KG1 (cell line): ENCODE measurements around the gene ADAMTSL2.

Experiments
- DNase-seq: peaks from one replicate; lab custom pipeline; 2025; lab: John Stamatoyannopoulos, UW

Gene ADAMTSL2

DNA sequence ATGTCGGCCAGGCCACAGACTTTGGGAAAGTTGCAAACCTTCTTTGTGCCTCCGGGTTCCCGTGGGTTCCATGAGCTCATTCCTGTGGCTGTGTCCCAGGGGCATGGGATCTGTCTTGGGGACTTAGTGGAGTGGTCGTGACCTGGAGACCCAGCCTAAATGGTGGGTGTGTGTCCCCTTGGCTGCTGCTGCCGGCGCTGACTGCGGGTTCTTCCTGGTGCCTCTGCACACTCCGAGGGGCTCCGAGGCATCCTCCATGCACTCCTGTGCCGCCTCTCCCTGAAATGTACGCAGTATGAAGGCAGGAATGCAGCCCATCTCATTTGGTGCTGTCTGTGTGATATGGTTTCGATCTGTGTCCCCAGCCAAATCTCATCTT, 34.6 kb upstream of the ADAMTSL2 start:
- no peak for DNase-seq

DNA sequence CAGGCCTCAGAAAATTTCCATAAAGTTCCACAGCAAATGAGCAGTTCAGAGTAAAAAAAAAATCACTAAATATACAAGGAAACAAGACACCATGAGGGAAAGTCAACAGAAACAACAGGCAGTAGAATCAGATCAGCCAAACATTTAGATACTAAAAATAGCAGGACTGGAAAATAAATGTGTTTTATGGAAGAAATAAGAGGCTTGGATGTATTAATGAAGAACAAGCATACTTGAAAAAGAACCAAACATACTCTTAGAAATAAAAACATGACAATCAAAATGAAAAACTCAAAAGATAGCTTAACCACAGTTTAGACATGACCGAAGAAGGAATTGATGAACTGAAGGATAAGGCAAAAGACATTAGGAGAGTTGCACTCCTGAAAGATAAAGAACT, 32.4 kb upstream of the ADAMTSL2 start:
- DNase-seq = no peak

DNA sequence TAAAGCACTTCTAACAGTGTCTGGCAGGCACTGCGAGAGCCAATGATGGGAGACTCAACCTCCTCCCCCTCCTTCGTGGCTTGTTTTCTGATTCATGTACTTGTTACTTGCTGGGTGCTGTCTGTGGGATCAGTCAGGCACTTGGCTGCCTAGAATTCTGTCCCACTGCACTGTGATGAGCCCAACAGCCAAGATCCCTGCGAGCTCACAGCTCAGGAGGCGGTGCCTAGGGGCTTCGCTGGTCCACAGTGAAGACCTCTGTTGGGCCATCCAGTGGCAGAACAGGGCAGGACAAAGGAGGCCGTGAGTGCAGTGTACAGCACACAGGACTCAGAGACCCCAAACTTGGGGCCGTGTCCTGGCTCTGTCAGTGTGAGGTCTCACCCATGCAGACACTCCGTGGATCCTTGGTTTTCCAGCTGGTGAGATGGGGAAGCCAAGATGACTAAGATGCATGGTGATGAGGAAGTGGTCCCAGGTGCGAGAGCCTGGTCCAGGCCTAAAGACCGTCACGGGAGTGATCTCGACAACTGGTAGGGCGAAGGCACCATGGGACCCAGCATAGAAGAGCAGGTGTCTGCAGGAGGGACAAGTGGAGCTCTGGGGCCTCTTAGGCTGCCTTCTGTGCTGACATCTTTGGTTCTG, 29.2 kb upstream of the ADAMTSL2 start:
- no peak for DNase-seq

DNA sequence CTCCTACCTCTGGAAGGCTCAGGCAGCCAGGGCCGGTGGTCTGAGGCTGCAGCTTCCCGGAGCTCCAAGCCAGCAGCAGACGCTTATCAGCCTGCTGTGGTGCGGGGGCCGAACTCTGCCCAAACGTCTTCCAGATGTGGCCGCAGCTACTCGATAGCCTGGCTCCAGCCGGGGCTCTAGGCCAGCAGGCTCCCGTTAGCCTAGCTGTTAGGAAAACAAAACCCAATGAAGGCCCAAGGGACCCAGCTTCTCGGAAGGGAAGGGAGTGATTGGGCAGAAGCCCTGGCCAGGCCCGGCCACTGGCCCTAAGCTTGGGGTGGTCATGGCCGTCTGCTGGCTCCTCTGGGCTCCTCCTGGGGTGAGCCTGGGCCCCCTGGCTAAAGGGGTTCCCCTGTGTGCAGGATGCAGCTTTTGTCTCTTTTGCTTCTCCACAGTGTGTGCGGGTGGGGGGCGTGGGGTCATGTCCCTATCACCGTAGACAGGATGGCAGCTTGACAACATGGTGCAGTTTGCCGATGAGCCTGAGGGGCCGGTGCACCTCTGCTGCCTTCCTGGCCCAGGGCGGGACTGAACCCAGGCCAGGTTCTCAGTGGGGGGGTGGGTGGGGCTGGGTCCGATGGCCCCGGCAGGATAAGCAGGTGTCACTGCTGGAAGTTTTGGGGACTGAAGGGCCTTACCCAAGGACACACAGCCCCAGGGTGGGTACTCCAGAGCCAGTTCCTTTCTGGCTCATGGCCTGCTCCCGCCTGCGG, 28.4 kb upstream of the ADAMTSL2 start:
- no peak for DNase-seq

DNA sequence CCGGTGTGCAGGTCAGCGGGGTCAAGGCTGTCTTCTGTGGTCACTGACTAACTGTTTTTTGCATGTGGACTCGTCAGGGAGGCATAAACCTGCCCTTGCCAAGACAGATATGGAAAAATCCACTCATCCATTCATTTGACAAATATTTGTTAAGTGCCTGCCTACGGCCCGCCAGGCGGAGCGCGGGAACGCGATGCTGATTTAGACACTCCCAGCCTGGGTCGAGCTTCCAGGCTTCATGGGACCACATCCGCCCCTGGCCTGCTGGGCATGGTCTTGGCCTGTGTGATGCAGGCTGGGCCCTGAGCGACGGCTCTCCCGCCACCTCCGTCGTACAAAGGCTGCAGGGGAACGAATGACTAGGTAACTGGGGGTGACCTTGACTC, 27.9 kb upstream of the ADAMTSL2 start:
- DNase-seq = no peak

DNA sequence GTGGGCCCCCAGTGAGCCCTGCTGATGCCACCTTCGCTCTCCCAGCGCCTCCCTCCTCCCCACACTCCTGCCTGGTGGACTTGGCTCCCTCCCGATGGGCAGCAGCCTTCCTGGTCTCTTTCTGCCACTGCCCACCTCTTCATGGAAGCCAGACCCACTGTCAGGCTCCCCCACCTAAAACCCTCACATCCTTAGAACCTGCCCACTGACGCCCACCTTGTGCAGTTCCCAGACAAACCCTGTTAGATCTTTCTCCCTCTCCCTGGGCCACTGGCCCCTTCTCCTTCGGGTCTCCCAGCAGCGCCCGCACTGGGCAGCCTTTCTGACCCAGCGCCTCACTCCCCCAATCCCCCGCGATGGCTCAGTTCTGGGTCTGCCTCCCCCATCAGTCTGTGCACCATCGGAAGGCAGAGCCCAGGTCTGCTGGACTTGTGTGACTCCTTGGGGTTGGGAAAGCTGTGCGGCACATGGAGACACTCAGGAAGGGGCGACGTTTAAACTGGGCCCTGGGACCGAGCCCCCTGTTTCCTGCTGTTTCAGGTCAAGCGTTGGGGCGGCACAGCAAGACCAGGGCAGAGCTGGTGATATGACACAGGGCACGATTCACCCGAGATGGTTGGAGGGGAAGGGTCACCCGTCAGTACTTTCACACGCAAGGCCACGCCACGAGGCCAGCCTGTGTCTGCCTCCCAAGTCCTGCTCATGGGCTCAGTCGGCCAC, 27.1 kb upstream of the ADAMTSL2 start:
- no peak for DNase-seq

DNA sequence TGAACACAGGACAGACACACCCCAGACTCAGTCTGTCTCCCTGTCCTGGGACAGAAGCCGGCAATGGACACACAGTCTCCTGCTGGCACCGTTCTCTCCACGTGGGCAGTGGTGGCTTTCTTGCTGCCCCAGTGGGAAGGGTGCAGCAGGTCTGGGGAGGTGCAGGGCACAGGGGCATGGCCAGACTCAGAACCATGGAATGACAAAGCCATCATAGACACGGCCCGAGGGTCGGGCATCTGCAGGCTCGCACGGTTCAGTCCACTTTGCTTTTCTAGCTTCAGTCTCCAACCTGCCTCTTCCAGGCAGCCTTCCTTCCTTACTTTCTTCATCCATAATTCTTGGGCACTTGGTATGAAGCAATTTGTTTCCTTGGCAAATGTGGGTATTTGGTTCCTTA, 26.5 kb upstream of the ADAMTSL2 start:
- no peak for DNase-seq

DNA sequence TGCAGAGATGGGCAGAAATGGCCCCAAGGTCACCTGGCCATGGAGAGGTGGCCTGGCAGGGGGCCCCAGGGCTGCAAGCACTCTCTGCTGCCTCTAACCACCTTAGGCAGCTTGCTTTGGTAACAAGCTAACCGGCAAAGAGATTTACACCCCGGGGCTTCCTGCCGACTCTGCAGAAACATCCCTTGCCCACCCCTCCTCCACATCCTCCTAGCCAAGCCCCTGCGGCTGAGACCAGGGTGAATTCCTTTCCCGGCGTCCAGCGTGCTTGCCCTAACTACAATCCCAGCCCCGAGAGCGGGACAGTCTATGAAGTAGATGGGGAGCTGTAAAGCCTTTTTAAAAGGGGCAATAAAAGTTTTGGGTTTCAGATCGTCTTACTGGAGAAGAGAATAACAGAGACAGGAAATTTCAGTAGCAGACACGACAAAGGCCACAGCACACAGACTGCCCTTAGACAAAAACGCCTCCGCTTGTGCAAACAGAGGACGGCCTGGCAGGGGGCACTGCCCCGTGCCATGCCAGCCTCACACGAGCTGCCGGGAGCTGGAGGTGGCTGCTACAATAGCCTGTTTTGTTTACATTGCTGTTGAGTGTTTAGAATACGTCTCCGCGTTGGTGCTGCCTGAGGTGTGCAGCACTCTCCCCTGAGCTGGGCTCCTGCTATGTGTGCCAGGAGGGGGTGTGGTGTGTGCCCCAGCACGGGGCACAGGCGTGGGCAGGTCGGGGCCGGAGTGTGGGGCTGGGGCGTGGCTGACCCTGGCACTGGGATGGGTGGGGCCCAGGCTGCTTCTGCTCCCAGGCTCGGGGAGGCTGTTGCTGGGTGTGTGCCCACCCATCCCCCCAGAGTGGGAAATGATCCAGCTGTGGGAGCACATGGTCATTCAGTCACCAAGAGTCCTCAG, 25.1 kb upstream of the ADAMTSL2 start:
- DNase-seq = no peak

DNA sequence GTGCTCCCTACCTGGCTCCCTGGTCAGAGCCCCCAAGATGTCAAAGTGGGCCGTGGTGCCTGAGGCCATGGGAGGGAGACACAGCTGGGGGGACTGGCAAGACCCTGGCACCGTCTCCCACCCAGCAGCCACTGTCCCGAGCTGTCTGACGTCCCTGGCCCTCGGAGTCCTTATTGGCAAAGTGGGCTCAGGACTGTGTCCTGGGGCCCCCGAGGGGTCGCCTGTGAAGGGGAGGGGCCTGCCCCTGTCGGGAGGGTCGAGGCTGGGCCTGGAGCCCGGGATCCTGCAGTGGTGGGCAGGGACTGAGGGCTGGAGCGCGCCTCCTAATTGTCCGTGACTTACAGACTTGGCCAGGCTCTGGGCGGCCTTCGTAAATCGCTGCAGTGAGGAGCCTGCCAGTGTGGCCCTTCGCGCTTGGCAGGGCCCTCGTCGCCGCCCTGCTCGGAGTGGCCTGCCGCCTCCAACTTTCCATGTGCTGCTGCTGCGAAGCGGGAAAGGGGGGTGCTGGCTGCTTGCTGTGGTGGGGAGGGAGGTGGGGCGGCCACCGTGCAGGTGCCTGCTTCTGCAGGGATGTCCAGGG, 23.5 kb upstream of the ADAMTSL2 start:
- no peak for DNase-seq

DNA sequence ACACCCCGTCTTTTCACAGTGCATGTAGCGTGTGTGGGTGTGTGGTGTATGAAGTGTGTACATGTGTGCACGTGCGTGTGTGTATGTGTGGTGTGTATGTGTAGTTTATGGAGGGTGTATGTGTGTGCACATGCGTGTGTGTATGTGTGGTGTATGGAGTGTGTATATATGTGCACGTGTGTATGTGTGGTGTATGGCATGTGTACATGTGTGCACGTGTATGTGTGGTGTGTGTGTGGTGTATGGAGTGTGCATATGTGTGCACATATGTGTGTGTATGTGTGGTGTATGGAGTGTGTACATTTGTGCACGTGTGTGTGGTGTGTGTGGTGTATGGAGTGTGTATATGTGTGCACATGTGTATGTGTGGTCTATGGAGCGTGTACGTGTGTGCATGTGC, 22.9 kb upstream of the ADAMTSL2 start:
- DNase-seq = no peak

DNA sequence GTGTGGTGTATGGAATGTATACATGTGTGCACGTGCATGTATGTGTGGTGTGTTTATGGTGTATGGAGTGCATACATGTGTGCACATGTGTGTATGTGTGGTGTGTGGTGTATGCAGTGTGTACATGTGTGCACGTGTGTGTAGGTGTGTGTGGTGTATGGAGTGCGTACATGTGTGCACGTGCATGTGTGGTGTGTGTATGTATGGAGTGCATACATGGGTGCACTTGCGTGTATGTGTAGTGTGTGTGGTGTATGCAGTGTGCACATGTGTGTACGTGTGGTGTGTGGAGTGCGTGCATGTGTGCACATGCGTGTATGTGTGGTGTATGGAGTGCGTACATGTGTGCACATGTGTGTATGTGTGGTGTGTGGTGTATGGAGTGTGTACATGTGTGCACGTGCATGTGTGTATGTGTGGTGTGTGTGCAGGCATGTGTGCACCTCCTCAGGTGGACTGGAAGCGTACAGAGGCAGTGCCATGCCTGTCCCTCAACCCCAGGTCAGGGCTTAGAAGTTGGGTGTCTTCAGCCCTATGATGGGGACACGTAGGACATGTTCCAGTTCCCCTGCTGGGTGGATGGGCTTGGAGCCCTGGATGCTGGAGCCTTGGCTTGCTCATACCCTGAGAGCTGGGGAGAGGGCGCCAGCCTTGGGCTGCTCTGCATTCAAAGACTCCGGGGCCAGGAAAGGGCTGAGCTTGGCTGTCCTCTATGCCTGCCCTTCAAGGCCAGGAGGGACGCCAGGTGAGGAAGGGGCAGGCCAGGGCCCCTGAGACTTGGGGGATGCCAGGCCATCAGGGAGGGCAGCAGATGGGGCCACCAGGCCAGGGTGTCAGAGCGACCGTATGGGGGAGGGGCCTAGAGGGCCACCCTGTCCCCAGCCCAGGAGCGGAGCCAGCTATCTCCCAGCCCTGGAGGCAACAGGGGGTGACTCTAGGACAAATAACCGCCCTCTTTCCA, 22.0 kb upstream of the ADAMTSL2 start:
- no peak for DNase-seq

DNA sequence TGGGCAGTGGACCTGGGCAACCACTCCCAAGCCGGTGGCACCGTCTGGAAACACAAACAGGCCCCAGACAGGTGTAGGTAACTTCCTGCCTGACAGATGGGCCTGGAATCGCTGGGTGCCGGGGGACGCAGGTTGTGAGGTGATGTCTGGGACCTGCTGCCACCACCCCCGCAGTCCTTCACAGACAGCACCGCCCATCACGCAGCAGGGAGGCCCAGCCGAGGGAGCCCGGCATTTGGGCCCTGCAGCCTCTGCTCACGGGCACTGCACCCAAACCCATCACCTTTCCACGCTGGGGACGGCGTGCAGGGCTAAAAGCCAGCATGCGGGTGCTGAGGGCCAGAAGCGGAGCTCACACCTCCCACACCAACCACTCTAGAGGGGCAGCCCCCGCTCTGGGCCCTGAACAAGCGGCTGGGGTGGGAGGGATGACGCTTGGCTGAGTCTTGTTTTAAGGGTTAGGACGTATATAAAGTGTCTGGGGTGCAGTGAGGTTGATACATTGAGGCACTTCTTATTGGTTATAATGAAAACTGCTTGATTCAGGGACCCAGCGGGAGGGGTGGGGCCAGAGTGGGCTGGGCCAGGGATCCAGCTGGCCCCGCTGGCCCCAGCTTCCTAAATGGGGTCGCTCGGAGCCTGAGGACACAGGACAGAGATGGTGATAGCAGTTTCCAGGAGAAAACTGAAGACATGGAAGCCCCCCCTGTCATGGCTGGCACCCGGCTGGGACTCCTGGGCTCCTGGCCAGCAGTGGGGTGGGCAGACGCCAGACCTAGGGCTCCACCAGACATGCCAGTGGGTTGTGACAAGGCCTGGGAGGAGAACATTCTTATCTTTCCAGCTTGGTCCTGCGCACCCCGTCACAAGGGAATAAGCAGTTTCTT, 21.0 kb upstream of the ADAMTSL2 start:
- DNase-seq = no peak

DNA sequence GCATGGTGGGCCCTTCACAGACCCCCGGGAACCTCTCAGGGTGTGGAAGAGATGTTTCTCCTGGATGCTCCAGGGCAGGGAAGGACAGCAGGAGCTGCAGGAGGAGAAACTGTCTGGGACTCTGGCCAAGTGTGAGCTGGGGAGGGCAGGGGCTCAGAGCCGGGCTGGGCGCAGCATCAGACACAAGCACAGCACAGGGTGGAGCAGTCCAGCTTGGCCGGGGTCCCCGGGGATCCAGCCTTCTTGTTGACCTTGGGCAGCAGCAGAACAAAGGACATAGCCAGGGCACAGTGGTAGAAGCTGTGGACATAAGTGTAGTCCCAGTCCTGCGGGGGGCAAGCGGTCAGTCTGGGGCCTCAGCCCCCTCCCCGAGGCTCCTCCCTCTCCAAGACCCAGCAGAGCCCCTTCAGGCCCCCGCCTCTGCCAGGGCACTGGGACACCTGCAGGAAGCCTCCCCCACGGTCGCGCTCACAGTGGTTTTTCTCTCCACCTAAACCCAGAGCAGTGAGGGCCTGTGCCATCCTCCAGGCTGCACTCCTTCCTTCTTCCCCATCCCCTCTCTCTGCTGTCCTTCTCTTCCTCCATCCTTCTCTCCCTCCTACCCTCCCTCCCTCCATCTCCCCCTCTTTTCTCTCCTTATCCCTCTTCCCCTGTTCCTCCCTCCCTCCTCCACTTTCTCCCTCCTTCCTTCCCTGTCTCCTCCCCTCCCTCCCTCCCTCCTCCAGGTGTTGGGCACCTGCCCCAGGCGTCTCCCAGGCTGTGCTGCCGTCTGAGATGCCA, 19.9 kb upstream of the ADAMTSL2 start:
- DNase-seq = no peak

DNA sequence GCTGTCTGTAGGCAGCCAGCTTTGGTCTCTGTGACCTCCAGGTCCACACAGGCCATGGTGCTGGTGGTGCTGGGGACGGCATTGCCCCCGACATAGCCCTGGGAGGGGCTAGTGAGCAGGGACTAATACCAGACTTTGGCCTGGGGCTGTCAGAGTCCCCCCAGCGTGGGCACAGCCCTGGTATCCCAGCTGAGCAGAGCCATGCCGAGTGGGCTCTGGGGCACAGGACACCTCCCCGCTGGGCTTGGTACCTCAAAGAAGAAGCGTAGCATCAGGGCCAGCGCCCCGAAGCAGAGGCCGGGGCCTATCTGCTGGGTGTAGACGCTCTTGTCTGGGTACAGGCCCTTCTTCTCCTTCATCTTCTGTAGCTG, 19.3 kb upstream of the ADAMTSL2 start:
- DNase-seq = no peak

DNA sequence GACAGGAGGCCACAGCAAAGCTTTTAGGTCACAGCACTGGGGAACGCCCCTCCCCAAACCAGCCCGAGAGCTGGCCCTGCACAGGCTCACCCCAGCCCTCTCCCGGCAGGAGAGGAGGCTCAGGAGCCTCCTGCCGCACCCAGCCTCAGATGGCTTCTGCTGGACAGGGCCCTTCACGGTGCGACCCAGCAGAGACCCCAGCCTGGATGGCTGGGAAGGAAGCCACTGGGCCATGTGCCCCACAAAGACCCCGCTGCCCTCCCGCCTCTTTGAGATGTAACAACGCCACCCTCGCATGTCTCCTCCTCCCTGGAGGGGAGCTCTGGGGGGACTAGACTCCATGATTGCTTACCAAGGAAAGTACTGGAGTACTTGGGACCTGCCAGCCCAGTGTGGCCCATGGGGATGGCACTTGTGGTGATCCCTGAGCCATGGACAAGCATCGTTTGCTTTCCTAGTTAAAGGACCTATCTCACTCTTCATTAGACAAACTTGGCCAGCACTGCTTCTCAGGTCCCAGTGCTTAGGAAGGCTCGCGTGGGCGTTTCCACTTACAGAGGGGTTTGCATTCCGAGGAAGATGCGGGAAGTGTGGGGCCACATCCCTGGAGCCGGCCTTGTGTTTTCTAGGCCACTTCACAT, 18.8 kb upstream of the ADAMTSL2 start:
- DNase-seq = no peak

DNA sequence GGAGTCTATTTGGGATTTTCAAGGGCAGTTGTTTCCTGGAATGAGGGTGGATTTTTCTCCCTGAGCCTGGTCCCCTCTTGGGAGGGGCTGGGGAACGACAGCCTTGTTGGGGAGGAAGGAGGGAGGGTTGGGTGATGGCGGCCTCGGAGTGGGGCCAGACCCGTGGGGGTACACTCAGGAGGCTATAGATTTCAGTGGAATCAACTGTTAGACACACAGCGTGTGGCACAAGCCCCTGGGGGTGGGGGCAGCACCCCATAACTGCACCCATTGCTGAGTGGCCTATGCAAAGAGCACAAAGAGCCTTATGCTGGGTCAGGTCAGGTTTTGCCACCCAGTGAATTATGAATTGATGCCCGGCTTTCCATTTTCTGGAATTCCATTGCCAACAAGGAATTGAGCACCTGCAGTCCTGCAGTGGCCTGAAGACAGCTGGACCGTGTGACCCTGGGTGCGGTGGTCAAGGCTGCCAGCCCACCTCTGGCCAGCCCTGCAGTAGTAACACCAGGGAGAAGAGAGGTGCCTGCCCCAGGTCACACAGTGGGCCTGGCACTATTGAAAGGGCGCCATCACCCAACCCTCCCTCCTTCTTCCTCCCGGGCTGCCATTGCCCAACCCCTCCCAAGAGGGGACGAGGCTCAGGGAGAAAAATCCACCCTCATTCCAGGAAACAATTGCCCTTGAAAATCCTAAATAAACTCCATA, 18.1 kb upstream of the ADAMTSL2 start:
- no peak for DNase-seq

DNA sequence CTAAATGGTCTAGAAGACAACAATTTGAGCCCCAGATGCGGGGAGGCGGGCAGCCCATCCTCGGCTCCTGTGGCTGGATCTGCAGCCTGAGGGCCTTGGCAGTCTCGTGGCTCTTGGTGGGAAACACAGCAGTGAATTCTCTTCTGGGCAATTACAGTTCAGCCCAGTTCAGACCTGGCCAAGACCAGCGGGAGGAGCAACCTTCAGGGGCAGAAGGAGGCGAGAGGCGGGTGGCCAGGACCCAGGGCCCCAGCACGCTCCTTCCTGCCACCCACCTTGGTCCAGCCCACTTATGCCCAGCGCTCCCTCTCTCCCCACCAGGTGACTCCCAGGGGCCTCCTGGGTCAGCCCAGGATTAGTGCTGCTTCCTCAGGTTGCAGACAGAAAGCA, 17.5 kb upstream of the ADAMTSL2 start:
- no peak for DNase-seq

DNA sequence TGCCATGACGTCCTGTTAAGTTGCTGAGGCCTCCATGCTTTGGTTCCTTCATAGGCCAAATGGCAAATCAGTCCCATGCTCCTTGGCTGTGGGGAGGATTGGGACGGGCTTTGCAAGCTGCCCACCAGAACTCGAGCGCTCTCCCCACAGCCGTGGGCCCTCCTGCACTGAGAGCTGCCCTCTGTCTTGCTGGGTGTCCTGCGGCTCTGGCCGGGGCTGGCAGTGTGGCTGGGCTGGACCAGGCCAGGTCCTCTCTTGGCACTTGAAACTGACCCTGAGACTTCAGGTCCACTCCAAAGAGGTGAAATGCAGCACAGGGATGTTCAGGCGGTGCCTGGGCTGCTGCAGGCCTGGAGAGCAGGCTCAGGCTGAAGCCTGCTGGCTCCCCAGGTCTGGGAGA, 16.8 kb upstream of the ADAMTSL2 start:
- DNase-seq = no peak
